ENCODE data around the gene BRF1.

DNA sequence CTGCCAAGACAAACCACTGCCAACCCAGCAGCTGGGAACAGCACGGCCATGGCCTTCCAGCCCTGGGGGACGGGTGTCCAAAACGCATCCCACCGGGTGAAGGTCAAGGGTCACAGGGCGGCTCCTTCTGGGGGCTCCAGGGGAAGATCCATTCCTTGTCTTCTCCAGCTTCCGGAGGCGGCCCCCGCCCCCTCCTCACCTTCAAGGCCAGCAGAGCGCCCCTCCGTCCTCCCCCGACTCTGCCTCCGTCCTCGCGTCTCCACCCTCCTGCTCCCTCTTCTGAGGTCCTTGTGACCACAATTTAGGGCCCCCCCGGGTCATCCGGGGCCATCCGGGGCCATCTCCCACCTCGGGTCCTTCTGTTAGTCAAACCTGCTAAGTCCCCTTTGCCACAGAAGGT lies 115.8 kb downstream of the BRF1 start:
- TF ChIP-seq CTCF (conservative IDR thresholded peaks at IDR 0.05) (no peak), ZFX (IDR thresholded peaks at IDR 0.05) (no peak)
